Ureter (tissue), 1 donor: ENCODE data around the gene RAB31. TPM values are rescaled to one million over a fixed set of nuclear protein-coding genes. Genes with fewer than 3 reads are reported as not detected.
"Not testable (repeated sequence)": the region's sequence is repeated elsewhere in the genome, so short reads cannot be mapped to it uniquely, and the experiment has no call there.

Experiments
- DNase-seq: peaks from one replicate; pipeline ENCODE4 v3.0.0-alpha.2; 2020; ENCODE audit warnings: low spot score
- total RNA-seq: library from RNA; stranded (reverse); gene quantifications from one replicate; pipeline ENCODE4 v1.2.4, GENCODE V29; 2023
- donor health status: DM: yes; HTN: yes; CAD: no.

The RAB31 gene, protein sequence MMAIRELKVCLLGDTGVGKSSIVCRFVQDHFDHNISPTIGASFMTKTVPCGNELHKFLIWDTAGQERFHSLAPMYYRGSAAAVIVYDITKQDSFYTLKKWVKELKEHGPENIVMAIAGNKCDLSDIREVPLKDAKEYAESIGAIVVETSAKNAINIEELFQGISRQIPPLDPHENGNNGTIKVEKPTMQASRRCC
- total RNA-seq: 46.0 TPM

DNA sequence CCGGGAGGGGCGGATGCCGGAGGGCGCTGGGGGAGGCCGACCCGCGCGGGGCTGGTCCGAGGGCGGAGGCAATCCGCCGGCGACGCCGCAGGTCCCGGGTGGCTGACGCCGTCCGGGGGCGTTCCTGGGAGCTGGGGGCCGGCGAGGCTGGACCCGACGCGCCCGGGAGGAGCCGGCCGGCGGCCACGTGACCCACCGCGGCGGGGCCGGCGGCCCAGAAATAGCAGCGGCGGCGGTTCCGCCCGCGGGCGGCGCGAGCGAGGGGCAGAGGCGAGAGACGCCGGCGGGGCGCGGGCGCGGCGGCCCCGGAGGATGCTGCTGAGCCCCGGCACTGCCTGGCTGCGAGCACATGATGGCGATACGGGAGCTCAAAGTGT, at the start of gene RAB31:
Gene RAB31 (plus strand): TSS at position 245 of the 377 bp plus-strand sequence. CDS start 105 bp downstream, at position 350.
- peak; percentile 81 for DNase-seq

DNA sequence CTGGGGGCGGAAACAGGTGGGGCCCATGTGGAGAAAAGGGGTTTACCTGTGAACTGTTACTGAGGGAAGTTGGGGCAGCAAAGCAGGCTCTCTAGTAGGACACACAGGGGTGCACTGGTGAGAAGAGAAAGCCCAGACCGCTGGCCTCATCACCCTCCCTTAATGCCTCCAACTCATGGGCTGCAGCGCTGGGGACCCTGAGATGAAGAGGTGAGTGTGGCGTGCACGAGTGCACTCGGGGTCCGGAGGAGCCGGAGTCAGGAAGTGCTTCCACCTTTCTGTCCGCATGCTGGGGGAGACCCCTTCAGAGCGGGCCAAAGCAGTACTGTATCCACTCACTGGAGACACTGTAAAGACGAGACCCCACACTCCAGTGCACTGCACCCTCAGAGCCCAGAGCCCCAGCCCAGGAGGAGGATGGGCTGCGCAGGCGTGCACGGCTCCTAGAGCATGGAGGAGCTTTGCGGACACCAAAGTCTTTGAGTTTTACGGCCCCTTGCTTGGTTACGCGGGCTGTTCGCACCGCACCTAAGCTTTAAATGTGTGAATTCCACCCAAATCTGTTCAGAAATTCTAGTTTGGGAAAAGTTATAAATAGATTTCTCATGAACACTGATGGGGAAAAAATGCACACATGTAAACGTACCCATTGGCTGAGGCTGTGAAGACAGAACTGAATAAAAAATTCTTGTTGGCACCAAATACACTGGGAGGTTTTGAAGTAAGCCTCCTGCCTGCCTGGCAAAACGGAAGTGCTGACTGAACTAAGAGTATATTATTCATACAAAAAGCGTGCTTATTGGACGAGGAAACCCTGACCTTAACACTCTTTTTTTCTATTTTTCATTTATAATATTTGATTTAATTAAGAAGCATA, 48.4 kb upstream of the RAB31 start:
- DNase-seq: no peak

DNA sequence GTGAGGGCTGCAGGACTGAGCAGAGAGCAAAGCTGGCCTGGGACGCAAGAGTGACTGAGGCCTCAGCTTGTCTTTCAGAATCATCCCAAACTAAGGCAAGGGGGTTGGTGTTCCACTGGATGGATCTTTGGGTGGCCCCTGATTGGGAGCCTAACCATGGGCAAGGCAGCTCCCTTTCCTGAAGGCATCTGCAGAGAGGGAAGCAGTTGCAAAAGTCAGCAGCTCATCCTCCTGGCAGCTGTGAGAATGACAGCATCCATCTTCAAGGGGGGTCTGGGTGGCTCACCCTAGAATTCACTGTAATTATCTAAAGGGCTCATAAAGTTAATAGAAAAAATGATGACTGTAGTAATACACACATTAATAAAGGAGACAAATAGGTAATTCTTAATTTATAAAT, 46.5 kb upstream of the RAB31 start:
- no peak for DNase-seq

DNA sequence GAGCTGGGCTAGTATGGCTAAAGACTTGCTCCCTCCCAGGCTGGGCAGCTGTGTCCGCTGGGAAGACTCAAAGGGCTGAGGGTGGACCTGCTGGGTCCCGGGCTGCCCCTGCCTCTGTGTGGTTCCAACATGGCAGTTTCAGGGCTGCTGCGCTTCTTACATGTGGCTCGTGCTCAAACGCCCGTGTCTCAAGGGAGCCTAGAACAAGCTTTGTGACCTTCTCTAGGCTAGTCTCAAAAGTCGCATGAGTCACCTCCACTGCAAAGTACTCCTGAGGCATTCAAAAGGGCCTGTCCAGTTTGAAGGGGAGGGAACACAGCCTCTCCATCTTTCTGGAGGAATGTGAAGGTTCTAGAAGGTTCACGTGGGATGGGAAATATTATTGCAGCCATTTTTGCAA, 44.7 kb upstream of the RAB31 start:
- DNase-seq: no peak

DNA sequence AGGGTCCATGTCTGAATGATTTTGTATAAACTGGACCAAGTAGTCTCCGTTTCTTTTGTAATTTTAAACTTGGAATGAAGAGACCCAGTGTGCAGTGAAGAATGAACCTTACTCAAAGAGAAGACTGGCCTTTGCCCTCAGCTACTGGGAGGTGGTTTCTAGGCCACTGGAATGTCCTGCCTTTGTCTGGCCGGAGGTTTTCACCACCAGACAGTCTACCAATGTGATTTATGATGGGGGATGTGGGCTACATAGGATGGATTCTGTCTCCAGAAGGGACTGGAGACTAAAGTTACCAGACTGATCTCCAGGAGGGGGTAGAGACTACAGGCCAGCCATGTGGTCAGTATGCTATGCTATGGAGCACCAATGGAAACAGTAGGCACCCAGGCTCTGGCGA, 42.8 kb upstream of the RAB31 start:
- DNase-seq: no peak

DNA sequence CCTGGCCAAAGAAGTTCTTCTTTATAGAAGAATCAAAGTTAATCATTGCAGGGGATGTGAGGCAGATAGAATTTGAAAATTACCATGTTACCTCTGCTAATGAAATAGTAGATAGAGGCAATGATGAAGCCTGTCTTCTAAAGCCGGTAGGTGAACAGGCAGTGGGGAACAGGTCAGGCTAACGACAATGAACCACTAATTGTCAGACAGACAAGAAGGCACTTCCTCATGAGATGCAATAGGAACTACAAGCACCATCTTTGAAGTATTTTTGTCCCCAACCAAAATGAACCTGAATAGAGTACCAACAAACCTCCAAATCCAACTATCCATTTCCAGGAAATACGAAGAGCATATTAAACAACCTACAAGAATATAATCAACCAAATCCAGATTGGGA, 41.6 kb upstream of the RAB31 start:
- DNase-seq: no peak

DNA sequence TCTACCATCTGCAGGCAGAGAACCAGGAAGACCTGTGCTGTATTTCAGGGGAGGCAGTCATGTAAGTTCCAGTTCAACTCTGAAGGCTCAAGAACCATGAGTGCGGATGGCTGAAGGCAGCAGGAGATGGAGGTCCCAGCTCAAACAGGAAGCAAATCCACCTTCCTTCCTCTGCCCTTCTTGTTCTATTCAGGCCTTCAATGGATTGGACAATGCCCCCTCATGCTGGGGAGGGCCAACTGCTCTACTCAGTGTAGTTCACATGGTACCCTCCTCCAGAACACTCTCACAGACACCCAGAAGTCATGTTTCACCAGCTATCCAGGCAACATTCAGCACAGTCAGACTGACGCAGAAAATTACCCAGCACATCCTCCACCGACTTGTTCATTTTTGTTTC, 39.1 kb upstream of the RAB31 start:
- no peak for DNase-seq

DNA sequence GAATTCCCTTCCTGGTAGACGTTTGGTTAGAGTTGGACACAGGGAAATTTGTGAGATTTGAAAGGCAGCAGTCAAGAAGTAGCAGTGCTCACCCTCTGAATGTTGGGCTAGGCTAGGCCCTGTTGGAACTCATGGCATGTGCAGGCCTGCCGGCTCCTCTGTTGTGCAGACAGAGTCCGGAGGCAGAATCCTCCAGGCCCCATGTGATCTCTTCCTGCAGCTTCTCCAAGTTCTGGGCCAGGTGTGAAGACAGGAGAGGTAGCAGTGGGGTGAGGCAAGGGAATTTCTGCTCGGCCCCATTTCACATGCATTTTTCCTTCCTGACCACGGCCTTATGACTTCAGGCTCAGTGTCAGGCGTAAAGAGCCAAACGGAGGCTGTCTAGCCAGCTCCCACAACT, 36.9 kb upstream of the RAB31 start:
- no peak for DNase-seq

DNA sequence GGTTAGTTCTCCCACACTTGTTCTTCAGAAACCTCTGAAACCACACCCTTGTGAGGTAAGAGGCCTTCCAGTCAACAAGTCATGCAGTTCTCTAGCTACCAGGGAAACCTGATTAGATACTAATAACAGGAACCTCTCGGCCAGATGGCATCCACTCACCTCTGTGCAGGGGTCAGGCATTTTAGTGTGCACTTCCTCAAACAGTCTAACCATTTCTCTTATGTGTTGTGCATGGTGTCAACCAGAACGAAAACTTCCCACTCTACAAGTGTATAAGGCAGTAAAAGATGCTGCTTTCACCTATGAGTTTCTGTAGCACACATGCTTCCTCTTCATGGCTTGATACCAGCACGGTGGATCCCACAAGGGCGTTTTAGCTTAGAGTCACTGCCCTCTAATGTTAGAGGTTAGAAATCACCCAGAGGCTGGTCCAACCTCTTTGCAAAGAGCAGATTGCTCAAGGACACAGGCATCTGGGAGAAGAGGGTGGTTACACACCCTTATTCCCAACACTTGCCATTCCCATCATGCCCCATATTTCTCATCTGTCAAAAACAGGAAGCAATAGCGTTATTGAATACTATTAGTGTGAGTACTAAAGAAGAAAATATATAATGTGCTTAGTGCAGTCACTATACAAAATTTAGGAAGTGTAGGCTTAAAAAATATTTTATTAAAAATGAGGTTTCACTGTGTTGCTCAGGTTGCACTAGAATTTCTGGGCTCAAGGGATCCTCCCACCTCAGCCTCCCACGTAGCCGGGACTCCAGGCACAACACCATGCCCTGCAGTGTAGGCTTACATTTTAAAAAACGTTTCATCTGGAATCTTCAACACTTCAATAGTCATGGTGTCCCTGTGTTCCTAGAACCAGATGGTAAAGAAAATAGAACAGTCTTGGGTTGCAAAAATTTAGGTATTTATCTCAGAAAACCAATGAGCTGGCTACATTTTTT, 34.5 kb upstream of the RAB31 start:
- peak; percentile 69 for DNase-seq

DNA sequence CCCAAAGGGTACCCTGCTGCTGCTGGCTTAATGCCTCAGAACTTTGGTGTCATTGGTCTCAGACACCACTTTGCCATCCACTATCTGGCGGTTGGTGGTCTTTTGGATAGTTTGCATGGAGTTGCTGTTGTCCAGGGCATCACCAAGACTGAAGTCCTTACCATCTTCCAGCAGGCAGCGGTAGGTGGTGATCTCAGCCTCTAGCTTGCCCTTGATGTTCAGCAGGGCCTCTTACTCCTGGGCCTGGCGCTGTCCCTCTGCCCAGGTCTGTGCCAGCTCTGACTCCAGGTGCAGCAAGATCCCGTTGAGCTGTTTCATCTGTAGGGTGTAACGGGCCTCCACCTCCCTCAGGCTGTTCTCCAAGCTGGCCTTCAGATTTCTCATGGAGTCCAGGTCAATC, 29.9 kb upstream of the RAB31 start:
- DNase-seq: not testable (repeated sequence)

DNA sequence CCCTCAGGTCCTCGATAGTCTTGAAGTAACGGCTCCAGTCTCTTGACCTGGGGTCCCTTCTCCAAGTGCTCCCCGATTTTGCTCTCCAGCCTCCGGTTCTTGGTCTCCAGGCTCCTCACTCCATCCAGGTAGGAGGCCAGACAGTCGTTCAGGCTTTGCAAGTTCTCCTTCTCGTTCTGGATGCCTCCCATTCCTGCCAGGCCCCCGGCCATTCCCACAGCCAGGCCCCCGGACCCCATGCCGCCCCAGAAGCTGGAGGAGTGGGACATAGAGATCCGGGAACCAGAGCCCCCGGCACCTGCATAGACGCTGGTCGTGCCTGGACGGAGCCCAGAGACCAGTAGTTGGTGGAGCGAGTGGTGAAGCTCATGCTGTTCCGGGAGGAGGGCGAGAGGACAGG, 29.0 kb upstream of the RAB31 start:
- no peak for DNase-seq

DNA sequence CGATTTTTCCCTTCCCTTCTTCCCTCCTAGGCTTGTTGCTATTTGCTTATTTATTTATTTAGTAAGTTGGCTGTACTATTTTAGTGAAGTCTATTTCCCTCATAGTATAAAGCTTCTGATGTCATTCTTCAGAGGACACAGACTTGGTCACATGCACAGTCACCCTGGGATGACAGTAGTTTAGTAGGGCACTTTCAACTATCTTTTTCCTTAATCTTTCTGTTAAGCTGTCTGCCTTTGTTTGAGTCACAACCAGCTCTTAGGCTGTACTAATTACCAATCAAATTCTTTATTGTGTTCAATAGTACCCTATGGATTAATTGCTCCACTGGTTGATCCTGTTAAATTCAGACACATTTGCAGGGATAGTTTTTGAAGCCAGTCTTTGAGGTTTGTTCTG, 26.9 kb upstream of the RAB31 start:
- no peak for DNase-seq

DNA sequence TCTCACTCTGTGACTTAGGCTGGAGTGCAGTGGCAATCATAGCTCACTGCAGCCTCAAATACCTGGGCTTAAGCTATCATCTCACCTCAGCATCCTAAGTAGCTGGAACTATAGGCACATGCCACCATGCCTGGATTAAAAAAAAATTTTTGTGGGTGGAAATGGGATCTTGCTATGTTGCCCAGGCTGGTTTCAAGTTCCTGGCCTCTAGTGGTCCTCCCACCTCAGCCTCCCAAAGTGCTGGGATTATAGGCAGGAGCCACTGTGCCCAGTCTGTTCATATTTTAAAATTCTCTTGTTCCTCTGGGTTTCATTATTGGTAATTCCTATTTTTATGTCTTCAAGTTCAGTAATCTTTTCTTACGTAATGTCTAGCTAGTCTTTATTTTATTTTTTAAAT, 25.5 kb upstream of the RAB31 start:
- no peak for DNase-seq

DNA sequence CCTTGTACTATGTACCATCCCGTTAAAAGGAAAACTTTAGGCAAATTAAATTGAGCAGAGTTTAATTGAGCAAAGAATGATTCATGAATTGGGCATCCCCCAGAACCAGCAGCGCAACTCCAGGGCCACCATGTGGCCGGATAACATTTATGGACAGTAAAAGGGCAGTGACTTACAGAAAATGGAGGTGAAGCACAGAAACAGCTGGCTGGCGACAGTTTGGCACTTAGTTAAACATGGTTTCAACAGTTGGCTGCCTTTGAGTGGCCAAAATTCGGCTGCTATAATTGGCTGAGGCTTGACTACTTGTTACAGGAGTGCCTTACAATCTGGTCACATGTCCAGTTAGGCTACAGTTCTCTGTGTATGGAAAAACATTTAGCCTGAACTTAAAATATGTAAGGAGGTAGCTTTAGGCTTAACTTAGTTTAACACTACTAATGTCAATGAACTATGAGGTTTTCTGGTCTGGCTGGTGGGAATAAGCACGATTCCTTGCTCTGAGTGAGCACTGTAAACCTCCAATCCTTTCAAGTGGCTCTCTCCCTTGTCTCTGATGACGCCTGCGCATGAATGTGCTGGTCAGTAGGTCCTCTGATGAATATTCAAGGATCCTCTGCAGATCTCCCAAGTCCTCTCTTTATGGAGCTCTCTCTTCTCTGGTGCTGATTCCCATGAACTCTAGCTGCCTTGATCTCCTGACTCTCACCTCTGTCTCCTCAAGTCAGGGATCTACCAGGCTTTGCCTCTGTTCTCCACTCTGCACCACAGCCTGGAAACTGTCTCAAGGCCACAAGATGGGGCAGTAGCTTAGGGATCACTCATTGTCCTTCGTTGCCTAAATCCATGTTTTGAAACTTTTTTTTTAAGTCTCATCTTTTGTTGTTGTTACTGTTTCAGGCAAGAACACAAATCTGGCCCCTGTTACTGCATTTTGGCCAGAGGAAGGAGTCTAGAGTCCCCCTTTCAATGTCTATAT, 24.4 kb upstream of the RAB31 start:
- peak; percentile 61 for DNase-seq

DNA sequence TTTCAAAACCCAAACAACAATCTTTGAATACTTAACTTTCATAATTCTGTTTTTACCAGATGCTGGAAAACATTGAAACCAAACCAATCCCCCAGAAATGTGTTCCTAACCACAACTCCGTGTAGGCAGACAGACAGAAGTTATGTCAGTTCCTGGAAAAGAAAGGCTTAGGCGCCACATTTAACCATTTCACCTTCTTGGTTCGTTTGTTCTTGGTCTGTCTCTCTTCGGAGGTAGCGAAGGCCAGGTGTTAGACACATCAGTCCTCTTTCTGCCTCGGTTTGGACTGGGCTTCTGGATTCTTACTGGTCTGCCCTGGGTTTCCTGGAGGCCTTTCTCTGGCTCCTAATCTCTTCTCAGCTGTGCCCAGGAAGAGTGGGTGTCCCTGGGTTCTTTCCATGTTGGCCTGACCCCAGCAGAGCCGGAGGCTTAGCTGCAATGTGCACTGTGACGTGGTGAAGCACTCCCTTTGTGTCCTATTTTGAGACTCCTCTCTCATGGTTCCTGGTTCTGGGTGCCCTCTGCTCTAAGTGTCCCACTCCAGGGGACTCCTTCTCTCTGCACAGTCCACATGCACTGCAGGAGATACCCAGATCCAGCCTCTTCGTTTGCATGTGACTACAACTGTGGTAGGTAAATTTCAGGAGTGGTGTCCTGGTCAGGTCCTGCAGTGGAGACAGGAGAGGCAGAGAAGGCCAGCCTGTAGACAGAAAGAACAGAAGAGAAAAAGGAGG, 23.1 kb upstream of the RAB31 start:
- DNase-seq: no peak

DNA sequence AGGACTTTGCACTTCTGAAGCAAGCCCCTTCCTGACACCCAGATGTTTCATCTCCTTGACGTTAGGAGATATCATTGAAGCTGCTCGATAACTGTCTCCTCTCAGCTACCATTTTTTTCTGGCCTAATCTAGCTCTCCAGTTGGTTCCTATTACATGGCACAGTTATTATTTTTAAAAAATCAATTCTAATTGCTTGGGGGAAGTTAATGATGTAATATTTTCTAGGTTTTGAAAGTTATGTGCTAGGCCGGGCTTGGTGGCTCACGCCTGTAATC, 22.5 kb upstream of the RAB31 start:
- no peak for DNase-seq

DNA sequence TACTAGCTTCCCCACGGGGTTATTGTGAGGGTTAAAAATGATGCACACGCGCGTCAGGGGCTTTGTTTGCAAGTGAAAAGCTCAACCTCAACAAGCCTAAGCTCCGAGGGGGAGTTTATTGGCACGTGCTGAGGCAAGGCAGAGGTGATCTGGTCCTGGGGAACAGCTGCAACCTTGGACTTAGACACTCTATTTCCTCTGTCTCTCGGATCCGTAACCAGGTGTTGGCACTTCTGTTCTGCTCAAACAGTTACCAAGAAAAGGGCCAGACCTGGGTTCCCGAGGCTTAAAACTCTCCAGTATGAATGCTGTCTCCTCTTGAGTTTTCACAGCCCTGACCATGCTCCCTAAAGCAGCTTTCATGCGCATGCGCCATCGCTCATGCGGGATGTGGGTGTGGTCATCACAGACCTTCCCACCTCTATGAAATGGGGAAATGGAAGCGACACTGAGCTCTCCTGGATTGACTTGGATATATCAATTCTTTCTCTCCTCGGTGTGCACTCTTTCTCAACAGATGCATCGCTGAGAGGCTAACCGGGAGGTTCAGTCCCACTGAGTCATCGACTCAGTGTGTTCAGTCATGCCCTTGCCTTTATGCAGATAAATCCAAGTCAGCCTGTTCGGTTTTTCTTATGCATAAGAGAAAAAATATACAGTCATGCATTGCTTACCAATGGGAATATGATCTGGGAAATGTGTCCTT, 19.9 kb upstream of the RAB31 start:
- DNase-seq: no peak

DNA sequence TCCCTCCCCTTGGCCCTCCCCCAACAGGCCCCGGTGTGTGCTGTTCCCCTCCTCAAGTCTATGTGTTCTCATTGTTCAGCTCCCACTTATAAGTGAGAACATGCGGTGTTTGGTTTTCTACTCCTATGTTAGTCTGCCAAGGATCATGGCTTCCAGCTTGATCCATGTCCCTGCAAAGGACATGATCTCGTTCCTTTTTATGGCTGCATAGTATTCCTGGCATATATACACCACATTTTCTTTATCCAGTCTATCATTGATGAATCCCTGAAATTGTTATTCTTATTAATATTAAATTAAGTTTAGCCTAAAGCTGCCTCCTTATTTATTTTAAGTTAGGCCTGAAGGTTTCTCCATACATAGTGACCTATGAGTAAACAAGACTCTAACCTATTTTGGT, 18.8 kb upstream of the RAB31 start:
- DNase-seq: no peak

DNA sequence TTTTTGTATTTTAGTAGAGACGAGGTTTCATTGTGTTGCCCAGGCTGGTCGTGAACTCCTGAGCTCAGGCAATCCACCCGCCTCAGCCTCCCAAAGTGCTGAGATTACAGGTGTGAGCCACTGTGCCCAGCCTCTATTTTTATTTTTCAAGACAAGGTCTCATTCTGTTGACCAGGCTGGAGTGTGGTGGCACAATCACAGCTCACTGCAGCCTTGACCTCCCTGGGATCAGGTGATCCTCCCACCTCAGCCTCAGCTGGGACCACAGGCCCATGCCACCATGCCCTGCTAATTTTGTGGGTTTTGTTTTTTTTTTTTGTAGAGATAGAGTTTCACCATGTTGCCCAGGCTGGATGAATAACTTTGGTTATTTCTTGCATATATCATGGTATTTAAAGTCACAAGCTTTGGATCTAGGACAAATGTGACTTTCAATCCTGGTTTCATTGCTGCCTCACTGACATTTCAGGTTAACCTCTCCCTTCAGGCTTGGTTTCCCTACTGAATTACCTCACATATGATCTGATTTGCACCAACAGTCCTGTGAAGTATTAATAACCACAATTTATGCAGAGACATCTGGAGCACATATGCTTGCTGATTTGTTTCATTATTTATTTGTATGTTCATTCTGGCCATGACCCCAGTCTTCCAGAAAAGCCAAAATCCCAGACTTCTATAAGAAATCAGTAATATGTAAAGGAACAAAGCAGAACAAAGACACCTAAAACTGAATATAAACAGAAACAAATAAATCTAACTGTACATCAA, 17.5 kb upstream of the RAB31 start:
- no peak for DNase-seq
